Activated T-helper 17 cell treated with anti-CD3 and anti-CD28 coated beads, Interleukin-2, amount 50 U/mL, for 72 hours (primary cell): ENCODE measurements around the gene MCRS1. TPM values are rescaled to one million over a fixed set of nuclear protein-coding genes. Genes with fewer than 3 reads are reported as not detected.

ENCODE experiments used
- ATAC-seq: fragments of 150-1000 bp; cut with Tn5 transposase; replicated peaks from 2 replicates; pipeline ENCODE4 v1.10.0; 2021; ENCODE audit warnings: mild to moderate bottlenecking, moderate library complexity
- H3K27ac Mint-ChIP-seq: one replicate; pipeline ENCODE4 v1.8.0; 2022; ENCODE audit warnings: mixed read lengths
- H3K27me3 Mint-ChIP-seq: one replicate; pipeline ENCODE4 v1.8.0; 2022; ENCODE audit warnings: mixed read lengths
- H3K36me3 Mint-ChIP-seq: one replicate; pipeline ENCODE4 v1.8.0; 2022; ENCODE audit warnings: low read depth, mild to moderate bottlenecking, mixed read lengths
- H3K4me1 Mint-ChIP-seq: one replicate; pipeline ENCODE4 v1.8.0; 2022; ENCODE audit warnings: mixed read lengths
- H3K4me3 Mint-ChIP-seq: one replicate; pipeline ENCODE4 v1.8.0; 2022; ENCODE audit warnings: mild to moderate bottlenecking, mixed read lengths
- H3K9me3 Mint-ChIP-seq: one replicate; pipeline ENCODE4 v1.8.0; 2022; ENCODE audit warnings: mixed read lengths
- total RNA-seq, 2 donors: library from RNA; stranded (reverse); gene quantifications; one replicate each; pipeline ENCODE4 v1.2.3, GENCODE V29; 2022

The MCRS1 gene
- total RNA-seq, 2 donors from 2014 or later: 31.6 to 54.8 TPM

DNA sequence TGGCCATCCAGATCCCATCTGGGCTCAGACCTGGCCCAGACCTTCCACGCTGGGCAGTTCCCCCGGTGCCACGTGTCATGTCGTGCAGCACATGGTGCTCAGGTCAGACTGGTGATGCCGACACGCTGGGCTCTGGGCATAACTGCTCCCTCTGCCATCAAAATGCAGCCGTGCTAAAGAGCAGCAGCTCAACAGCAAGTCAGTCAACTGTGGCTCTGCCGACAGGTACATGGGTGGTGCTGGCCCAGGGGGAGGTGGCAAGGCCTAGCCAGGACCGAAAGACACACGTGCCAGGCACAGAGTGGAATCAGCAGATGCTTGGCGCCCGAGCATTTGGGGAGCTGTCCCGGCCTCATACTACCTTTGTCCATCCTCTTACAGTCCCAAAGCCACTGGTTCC is 1.6 kb downstream of the MCRS1 start:
- Mint-ChIP-seq H3K9me3 (no peaks in the 10 kb centered on the region), H3K4me3 (no peak overlapping the region), H3K27ac (no peak overlapping the region)

DNA sequence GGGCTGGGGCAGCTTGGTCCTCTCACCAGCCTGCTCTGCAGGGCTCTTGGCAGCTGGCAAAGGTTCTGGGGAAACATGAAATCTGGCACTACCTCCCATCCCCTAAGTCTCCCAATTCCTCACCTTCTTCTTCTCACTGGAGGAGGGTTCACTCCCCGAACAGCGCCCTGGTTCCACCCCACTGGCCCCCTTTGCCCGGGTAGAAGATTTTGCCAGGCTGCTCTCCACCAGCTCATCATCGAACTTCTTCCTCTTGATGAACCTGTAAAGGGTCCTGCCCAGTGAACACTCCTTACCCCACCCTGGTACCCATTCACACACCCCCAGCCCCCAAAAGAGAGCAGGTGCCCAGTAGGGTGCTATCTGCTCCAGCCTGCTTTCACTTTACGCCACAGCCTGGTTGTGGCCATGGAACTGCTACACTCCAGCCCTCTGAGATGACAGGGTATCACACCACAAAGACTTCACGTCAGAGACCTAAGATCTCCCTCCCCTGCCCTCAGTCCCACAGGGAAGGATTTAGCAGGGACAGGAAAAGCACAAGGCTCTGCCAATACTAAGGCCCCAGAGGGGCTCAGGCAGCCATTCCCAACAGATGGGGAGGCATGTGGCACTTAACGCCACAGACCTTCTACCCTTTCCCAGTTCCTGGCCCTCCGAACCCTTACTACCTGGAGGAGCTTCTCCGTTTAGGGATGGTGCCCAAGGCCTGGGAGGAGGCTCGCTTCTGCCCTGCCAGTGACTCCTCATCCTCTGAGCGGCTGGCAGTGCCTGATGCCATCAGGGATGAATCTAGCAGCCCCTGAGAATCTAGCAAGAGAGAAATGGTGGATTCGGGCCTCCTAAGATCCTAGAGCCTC is 2.3 kb downstream of the MCRS1 start:
- Mint-ChIP-seq H3K27ac (peak overlapping the region; percentile 65), H3K4me3 (peak overlapping the region; percentile 28), H3K9me3 (no peaks in the 10 kb centered on the region), H3K36me3 (peaks cover 53% of the 10 kb centered on the region), H3K27me3 (no peaks in the 10 kb centered on the region), H3K4me1 (peaks cover 19% of the 10 kb centered on the region)
- ATAC-seq: no peak

More for the DNA sequence above, 1.6 kb downstream of the MCRS1 start:
- H3K27me3 Mint-ChIP-seq: no peaks in the 10 kb centered on the region
- ATAC-seq: no peak
- peaks cover 23% of the 10 kb centered on the region for H3K4me1 Mint-ChIP-seq
- peaks cover 46% of the 10 kb centered on the region for H3K36me3 Mint-ChIP-seq

DNA sequence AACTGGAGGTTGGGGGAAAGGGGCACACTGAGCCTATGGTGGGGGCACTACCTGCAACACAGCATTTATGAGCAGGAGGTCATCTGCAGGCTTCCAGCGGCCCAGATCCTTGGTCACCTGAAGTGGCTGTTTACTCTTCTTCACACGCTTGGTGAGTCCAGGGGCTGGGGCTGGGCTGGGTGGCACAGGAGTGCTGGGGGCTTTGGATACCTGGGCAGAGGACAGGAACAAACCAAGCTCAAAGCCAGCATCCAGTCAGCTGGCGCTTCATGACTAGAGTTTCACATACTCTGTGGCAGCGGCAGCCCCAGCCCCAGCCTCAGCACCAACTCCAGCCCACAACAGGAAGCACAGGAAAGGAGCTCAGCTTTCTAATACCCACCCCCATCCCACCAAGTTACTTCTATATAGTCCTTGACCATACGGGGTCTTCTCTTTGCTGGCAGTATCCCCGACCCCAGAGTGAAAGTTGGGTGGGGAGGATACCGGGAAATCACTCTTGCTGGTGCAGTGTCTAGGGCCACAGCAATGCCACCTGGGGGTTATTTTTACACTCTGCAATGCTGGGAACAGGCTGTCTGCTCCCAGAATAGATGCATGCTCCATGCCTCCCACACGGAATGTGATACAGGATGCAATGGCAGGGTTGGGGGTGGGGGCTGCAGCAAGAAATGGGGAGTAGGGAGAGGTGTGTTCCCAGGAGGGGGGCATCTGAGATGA is 3.1 kb downstream of the MCRS1 start:
- no peak for ATAC-seq
- Mint-ChIP-seq H3K27ac (peak overlapping the region; percentile 65), H3K4me3 (peak overlapping the region; percentile 28), H3K27me3 (no peaks in the 10 kb centered on the region), H3K9me3 (no peaks in the 10 kb centered on the region), H3K36me3 (peaks cover 61% of the 10 kb centered on the region), H3K4me1 (peaks cover 16% of the 10 kb centered on the region)

DNA sequence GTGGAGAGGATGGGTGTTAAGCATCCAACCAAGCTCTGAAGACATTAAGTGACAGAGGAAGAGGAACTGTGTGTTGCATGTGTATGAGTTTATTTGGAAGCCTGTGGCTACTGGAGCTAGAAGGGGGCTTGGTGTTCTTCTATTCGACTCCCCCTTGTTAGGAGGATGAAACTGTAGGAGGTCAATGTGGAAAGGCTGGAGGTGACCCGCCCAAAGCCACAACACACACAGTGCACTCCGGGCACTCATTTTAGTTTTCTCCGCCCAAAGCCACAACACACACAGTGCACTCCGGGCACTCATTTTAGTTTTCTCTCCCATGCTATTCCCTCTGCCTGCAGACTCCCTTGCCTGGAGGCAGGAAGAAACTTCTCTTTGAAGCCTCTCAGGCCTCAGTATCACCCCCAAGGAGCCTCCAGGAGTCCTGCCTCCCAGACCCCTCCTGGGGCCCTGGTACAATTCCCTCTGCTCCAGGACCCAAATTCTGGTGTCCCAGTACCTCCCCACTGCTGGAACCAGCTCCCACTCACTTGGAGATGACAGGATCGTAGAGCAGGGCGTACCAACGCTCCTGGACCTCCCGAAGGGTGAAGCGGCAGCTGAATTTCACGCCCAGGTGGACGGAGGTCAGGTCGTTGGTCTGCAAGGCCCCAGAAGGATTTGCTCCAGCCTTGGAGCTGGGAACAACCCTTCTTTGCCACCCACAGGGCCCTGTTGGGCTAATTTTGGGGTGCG is 3.8 kb downstream of the MCRS1 start:
- Mint-ChIP-seq H3K36me3 (peaks cover 68% of the 10 kb centered on the region), H3K27me3 (no peaks in the 10 kb centered on the region), H3K27ac (peak overlapping the region; percentile 41), H3K4me1 (peaks cover 16% of the 10 kb centered on the region), H3K9me3 (no peaks in the 10 kb centered on the region), H3K4me3 (no peak overlapping the region)
- ATAC-seq: no peak

DNA sequence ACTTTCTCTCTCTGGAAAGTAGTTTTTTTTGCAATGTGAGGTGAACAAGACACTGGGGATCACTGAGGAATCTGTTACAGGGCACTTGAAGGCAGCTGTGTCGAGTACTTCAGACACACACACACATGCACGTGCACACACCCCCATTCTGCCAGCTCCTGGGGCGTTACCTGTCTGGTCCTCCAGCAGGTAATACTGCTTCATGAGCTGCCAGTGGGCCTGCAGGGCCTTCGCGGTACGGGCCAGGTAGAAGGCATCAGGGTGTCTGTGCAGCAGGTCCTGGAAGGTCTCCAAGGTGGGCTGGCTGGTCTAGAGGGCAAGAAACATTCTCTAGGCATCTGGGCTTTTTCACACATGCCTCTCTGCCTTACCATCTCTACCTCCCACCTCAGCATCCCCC is 5.1 kb downstream of the MCRS1 start:
- peaks cover 9% of the 10 kb centered on the region for H3K4me1 Mint-ChIP-seq
- no peak overlapping the region for H3K4me3 Mint-ChIP-seq
- ATAC-seq: no peak
- H3K9me3 Mint-ChIP-seq: no peaks in the 10 kb centered on the region
- no peaks in the 10 kb centered on the region for H3K27me3 Mint-ChIP-seq
- no peak overlapping the region for H3K27ac Mint-ChIP-seq
- H3K36me3 Mint-ChIP-seq: peaks cover 72% of the 10 kb centered on the region

DNA sequence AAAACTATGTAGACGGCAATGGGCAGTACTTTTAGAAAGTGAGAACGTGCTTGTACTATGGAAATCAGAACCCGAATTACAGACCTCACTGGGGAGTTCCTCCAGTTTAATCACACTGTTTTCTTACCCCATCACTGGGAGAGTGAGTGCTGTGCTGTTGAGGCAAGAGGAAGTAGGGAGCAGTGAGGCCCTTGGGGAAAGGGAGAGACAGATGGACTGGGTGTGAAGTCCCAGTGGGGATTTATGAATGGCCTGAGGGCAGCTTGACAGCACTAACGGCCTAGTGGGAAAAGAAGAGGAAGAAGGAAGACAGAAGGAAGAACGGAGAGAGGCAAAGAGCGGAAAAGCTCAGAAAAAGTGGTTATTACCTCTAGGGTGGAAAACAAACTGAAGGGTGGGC is 5.7 kb downstream of the MCRS1 start:
- Mint-ChIP-seq H3K36me3 (peaks cover 70% of the 10 kb centered on the region), H3K4me1 (peaks cover 9% of the 10 kb centered on the region), H3K9me3 (no peaks in the 10 kb centered on the region), H3K4me3 (no peak overlapping the region), H3K27me3 (no peaks in the 10 kb centered on the region), H3K27ac (no peak overlapping the region)
- no peak for ATAC-seq

DNA sequence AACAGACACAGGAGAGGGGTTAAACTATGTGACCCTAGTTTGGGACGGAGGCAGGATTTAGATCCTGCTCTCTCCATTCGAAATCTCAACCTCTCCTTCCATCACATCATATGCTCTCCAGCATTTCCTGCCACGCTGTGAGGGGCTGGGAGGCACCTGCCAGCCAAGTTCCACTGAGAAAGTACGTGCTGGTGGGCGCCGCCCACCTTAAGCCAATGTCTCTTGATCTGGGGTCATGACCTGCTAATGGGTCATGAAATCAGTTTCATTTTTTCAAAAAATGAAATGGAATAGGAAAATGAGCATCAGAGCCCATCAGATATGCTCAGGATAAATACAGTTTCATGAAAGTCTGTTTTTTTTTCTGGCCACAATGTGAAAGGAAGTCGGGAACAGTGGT is 7.2 kb downstream of the MCRS1 start:
- Mint-ChIP-seq H3K9me3 (no peaks in the 10 kb centered on the region), H3K4me3 (no peak overlapping the region), H3K27me3 (no peaks in the 10 kb centered on the region), H3K27ac (peak overlapping the region; percentile 22), H3K4me1 (peaks cover 7% of the 10 kb centered on the region), H3K36me3 (peaks cover 79% of the 10 kb centered on the region)
- ATAC-seq: no peak

DNA sequence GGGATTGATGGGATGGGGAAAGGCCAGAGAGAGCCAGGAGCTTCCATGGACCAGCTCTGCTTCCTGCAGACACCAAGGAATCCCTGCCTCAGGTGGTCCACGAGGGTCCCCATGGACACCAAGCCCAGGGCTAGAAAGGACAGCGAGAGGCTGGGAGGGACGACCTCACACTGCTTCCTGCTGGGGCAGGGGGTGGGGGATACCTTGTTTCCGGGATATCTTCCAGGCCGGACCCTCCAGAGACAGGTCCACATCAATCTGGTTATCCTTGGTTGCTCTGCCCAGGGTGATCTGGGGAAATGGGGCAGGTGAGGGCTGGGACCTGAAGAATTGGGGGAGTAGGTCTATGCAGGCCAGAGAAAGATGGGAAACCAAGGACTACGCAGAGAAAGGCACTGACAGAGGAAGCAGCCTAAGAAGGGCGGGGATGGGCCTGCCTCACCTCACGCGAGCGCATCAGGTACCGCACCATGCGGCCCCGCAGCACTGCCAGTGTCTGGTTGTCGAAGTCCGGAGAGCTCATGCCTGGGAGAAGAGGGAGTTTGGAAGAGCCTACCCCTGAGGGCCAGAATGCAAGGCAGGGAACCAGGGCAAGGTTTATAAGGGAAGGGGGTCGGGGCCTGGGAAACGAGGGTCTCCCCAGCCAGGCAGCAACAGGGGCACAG is 8.8 kb downstream of the MCRS1 start:
- peaks cover 64% of the 10 kb centered on the region for H3K36me3 Mint-ChIP-seq
- no peak for ATAC-seq
- no peak overlapping the region for H3K27ac Mint-ChIP-seq

DNA sequence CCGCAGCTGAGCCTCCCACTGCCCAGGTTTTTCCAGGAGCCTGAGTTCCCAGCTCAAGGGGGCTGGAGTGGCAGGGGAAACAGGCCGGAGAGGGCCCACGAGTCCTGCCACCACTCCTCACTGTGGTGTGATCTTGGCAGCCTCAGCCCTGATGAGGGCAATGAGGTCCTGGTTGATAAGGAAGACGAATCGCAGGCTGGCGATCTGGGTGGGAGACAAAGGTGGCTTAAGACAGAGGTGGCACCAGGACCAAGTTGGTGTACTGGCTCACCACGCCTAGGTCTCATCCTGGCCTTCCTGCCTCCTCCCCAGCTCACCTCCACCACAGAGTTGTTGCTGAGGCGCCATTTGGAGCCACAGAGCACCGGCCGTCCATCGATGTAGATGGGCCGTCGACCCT is 9.4 kb downstream of the MCRS1 start:
- no peak for ATAC-seq
- no peaks in the 10 kb centered on the region for H3K27me3 Mint-ChIP-seq
- no peak overlapping the region for H3K27ac Mint-ChIP-seq
- no peaks in the 10 kb centered on the region for H3K9me3 Mint-ChIP-seq
- H3K36me3 Mint-ChIP-seq: peaks cover 58% of the 10 kb centered on the region
- no peak overlapping the region for H3K4me3 Mint-ChIP-seq
- H3K4me1 Mint-ChIP-seq: peaks cover 3% of the 10 kb centered on the region

More for the DNA sequence above, 8.8 kb downstream of the MCRS1 start:
- peaks cover 3% of the 10 kb centered on the region for H3K4me1 Mint-ChIP-seq
- H3K9me3 Mint-ChIP-seq: no peaks in the 10 kb centered on the region
- no peaks in the 10 kb centered on the region for H3K27me3 Mint-ChIP-seq
- no peak overlapping the region for H3K4me3 Mint-ChIP-seq

DNA sequence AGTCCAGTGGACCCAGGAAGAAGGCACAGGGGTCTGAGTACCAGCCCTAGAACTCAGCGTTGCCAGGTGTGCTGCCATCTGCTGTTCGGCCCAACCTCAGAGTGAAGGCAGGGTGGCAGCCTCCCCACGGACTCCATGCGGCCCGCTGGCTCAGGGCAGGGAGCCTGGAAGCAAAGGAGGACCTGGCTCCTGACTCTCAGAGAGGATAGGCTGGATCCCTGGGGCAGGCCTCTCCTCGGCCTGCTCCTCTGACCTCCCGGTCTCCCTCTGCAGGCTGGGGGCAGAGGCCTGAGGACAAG is 10.1 kb downstream of the MCRS1 start:
- no peak overlapping the region for H3K4me3 Mint-ChIP-seq
- H3K36me3 Mint-ChIP-seq: peaks cover 56% of the 10 kb centered on the region
- no peak for ATAC-seq
- no peaks in the 10 kb centered on the region for H3K27me3 Mint-ChIP-seq
- no peak overlapping the region for H3K27ac Mint-ChIP-seq
- H3K4me1 Mint-ChIP-seq: peaks cover 3% of the 10 kb centered on the region
- no peaks in the 10 kb centered on the region for H3K9me3 Mint-ChIP-seq

DNA sequence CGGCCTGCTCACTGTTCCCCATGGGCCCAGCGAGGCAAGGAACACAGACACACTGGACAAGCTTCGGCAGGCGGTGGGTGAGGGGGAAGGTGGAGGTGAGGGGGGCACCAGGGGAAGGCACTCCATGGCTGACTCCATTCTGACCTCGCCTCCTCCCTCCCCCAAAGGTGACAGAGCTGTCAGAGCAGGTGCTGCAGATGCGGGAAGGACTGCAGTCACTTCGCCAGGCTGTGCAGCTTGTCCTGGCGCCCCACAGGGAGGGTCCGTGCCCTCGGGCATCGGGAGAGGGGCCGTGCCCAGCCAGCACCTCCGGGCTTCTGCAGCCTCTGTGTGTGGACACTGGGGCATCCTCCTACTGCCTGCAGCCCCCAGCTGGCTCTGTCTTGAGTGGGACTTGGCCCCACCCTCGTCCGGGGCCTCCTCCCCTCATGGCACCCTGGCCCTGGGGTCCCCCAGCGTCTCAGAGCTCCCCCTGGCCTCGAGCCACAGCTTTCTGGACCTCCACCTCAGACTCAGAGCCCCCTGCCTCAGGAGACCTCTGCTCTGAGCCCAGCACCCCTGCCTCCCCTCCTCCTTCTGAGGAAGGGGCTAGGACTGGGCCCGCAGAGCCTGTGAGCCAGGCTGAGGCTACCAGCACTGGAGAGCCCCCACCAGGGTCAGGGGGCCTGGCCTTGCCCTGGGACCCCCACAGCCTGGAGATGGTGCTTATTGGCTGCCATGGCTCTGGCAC is 10.6 kb downstream of the MCRS1 start:
- no peak overlapping the region for H3K4me3 Mint-ChIP-seq
- no peaks in the 10 kb centered on the region for H3K27me3 Mint-ChIP-seq
- H3K36me3 Mint-ChIP-seq: peaks cover 51% of the 10 kb centered on the region
- H3K9me3 Mint-ChIP-seq: no peaks in the 10 kb centered on the region
- peaks cover 3% of the 10 kb centered on the region for H3K4me1 Mint-ChIP-seq
- peak overlapping the region; percentile 23 for H3K27ac Mint-ChIP-seq
- ATAC-seq: no peak

DNA sequence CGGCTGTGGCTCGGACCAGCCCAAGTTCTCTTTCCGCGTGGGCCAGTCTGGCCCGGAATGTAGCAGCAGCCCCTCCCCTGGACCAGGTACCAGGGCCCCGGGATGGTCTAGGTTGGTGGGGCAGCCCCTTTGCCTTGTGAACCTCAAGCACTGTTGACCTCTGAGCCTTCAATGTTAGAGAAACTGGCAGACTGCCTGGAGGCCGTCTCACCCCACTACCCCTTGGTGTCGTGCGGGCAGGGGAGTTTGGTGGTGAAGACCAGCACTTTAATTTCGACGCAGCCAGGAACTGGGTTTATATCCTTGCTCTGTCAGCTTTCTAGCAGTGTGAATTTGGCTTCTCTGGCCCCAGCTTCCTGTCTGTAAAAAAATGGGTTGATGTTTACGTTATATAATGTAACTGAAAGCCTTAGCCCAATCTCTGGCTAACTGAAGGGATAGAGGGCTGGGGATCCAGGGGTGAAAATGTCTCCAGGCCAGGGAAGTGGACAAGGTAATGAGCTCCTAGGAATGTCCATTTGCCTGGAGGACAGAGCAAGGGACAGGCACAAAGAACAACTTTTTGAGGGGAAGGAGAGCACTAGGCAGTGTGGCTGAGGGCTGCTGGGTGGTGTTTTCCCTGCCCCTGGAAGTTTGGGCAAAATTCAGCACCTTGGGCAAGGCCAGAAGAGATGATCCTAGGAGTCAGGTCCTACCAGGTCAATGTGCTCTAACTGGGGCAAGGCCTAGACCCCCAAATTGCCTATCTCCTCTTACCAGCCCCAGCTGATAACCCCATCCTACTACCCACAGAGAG is 11.4 kb downstream of the MCRS1 start:
- no peak for ATAC-seq
- H3K36me3 Mint-ChIP-seq: peaks cover 44% of the 10 kb centered on the region
- H3K4me1 Mint-ChIP-seq: peaks cover 3% of the 10 kb centered on the region

DNA sequence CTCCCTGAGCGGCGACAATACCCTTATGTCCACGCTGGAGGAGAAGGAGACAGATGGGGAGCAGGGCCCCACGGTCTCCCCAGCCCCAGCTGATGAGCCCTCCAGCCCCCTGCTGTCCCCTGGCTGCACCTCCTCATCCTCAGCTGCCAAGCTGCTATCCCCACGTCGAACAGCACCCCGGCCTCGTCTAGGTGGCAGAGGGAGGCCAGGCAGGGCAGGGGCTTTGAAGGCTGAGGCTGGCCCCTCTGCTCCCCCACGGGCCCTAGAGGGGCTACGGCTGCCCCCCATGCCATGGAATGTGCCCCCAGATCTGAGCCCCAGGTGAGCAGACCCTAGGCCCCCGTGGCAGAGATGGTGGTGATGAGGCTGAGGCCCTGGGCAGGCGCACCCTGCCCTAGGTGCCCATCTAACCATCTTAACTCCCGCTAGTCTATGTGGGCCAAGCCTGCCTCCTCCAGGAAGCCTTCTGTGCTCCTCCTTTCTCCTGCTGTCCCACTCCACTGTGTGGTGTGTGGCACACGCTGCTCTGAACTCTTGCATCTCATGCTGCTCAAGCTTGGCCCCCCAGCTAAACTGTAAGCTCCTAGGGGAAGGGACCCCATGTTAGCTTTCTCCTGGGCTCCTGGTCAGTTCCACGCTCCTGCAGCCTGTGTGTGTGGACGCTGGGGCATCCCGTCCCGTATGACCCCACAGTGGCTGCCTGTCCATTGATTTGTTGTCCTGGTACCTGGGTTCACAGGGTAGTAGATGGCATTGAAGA is 12.1 kb downstream of the MCRS1 start:
- Mint-ChIP-seq H3K4me3 (no peak overlapping the region), H3K36me3 (peaks cover 36% of the 10 kb centered on the region), H3K9me3 (no peaks in the 10 kb centered on the region), H3K27me3 (no peaks in the 10 kb centered on the region), H3K27ac (peak overlapping the region; percentile 23), H3K4me1 (peaks cover under 1% of the 10 kb centered on the region)
- no peak for ATAC-seq

More for the DNA sequence above, 11.4 kb downstream of the MCRS1 start:
- H3K4me3 Mint-ChIP-seq: no peak overlapping the region
- no peaks in the 10 kb centered on the region for H3K27me3 Mint-ChIP-seq
- H3K27ac Mint-ChIP-seq: peak overlapping the region; percentile 23
- no peaks in the 10 kb centered on the region for H3K9me3 Mint-ChIP-seq
